Amniotic stem cell (primary cell): ENCODE data around the gene MAK.
"Not testable (repeated sequence)": the region's sequence is repeated elsewhere in the genome, so short reads cannot be mapped to it uniquely, and the experiment has no call there.

Source experiments
- DNase-seq: peaks from one replicate; lab custom pipeline; 2025; lab: John Stamatoyannopoulos, UW

Gene MAK

DNA sequence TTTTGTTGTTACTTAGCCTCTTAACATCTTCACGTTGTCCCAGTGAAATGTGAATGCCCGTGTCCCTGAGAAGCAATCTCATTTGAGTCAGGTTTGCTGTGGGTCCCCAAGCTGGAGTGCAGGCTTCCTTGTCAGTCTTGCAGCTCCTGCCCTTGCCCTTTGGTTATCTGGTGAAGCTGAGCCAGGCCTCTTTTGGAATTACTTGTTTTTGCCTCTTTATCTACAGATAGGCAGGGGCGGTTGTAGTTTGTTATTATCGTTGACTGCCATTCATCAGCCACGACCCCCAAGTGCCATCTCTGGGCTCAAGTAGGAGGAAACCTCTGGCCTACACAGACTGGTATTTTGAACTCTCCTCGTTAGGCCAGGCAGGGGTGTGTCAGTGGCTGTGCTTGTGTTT is 113.3 kb downstream of the MAK start:
- no peak for DNase-seq

DNA sequence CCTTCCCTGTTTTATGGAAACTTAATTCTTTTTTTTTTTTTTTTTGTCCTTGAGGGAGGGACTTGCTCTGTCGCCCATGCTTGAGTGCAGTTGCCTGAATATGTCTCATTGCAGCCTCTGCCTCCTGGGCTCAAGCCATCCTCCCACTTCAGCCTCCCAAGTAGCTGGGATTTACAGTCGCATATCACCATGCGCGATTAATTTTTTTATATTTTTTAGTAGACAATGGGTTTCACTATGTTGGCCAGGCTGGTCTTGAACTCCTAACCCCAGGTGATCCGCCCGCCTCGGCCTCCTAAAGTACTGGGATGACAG is 114.8 kb downstream of the MAK start:
- DNase-seq, result peak; percentile 14

DNA sequence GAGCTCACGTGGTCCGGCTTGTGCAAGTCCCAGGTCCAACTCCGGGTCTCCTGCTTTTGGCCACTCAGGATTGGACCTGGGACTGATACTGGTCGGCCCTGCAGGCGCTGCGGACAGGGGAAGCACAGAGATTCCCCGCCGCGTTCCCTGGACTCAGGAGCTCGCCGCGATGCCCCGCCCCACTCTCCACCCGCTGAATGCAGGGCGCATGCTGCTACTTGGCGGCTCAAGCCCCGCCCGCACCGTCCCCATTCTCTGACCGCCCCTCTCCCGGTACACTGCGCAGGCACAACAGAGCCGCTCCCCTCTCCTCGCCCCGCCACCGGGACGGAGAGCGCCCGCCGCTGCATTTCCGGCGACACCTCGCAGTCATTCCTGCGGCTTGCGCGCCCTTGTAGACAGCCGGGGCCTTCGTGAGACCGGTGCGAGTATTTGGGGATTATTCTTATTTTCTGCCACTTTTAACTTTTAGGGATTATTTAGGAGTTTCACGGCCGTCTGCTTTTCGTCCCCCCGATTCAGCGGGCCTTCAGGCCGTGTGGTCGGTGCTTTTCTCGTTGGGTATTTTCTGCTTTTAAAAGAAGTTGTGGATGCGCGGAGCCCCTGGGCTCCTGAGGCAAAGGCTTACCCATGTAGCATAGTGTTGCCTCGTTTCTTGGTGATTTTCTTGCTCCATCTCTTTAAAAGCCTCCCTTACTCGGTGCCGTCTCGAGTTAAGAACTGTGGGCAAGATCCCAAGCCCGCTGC is 115.3 kb downstream of the MAK start, which contains the start of gene TMEM14C:
Gene TMEM14C, plus strand, starts transcription at position 251 of the 747 bp plus-strand sequence. CDS start 1,544 bp downstream, outside the sequence.
- peak; percentile 90 for DNase-seq

- no peak for DNase-seq
Measured at GRCh38 chr6:10722570-10722819, 115.8 kb downstream of the MAK start.

GRCh38 chr6:10721850-10722569 is 116.3 kb downstream of the MAK start:
- DNase-seq, result no peak

DNA sequence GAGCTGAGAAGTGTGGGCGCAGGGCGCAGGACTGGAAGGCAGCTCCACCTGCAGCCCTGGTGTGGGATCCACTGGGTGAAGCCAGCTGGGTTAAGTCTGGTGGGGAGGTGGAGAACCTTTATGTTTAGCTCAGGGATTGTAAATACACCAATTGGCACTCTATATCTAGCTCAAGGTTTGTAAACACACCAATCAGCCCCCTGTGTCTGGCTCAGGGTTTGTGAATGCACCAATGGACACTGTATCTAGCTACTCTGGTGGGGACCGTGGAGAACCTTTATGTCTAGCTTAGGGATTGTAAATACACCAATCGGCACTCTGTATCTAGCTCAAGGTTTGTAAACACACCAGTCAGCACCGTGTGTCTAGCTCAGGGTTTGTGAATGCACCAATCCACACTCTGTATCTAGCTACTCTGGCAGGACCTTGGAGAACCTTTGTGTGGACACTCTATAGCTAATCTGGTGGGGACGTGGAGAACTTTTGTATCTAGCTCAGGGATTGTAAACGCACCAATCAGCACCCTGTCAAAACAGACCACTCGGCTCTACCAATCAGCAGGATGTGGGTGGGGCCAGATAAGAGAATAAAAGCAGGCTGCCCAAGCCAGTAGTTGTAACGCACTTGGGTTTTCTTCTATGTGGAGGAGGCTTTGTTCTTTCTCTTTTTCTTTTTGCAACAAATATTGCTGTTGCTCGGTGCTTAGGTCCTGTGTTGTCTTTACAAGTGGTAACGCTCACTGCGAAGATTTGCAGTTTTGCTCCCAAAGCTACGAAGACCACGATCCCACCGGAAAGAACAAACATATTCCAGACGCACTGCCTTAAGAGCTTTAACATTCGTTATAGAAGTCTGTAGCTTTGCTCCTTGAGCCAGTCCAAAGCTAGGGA is 117.1 kb downstream of the MAK start:
- DNase-seq, result not testable (repeated sequence)

- DNase-seq, result no peak
Measured at GRCh38 chr6:10720265-10720959, 117.9 kb downstream of the MAK start.

DNA sequence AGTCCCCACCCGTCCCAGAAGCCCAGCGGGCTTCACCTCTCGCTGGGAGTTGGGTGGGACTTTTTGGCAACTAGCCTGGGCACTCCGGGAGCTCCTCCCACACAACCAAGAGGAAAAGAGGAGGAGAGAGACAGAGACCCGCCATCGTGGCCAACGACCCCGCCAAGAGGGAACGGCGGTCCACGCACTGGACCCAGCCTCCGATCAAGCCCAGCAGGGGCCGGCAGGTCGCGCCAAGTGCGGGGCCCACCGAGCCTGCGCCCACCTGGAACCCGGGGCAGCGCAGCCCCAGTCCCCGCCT is 118.4 kb downstream of the MAK start:
- no peak for DNase-seq

- DNase-seq, result no peak
Measured at GRCh38 chr6:10719296-10719963, 118.9 kb downstream of the MAK start.

GRCh38 chr6:10713962-10714361 is 124.4 kb downstream of the MAK start:
- DNase-seq, result no peak
